Left kidney (tissue), 2 donors: ENCODE measurements around the gene DNAJC4. TPM values are rescaled to one million over a fixed set of nuclear protein-coding genes. Genes with fewer than 3 reads are reported as not detected.

ENCODE experiments used
- DNase-seq: peaks from one replicate; pipeline ENCODE4 v3.0.0-alpha.2; 2013
- polyA plus RNA-seq: library from polyadenylated mRNA; unstranded; fragments of 120-200 nt; gene quantifications from one replicate; pipeline ENCODE4 v1.2.1, GENCODE V29; 2013; ENCODE audit not compliant: insufficient read length

Gene DNAJC4
- polyA plus RNA-seq, 1 donor: 53.4 TPM

GRCh38 chr11:64207256-64208085 is 22.9 kb upstream of the DNAJC4 start:
- no peak for DNase-seq

DNA sequence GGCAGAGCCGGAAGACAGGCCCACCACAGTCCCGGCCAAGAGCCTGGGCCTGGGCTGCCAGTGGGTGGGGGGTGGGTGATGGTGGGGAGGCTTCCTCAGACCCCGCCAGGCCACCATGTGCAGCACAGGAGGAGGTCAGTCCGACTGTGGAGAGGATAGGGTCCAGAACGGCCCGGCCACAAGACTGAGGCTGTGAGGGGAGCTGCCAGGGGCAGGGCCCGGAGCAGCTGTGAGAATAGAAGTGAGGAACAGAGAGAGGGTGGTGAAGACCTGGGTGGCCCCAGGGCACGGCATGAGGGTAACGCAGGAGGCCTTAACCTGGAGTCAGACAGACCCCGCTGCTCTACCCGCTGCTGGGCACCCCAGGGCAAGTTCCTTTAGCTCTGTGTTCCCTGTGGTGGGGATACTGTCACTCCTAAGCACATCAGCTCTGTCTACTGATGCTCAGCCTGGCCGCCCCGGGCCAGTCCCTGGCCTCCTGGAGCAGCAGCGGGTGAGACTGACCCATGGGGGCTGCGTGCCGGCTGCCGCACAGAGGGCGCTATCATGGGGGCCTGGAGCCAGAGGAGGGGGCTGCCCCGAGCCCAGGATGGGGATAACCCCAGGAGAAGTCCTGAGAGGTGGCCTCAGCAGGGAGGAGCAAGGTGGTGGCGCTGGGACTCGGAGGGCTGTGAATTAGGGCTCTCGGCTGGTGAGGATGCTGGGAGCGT is 22.1 kb upstream of the DNAJC4 start:
- no peak for DNase-seq

DNA sequence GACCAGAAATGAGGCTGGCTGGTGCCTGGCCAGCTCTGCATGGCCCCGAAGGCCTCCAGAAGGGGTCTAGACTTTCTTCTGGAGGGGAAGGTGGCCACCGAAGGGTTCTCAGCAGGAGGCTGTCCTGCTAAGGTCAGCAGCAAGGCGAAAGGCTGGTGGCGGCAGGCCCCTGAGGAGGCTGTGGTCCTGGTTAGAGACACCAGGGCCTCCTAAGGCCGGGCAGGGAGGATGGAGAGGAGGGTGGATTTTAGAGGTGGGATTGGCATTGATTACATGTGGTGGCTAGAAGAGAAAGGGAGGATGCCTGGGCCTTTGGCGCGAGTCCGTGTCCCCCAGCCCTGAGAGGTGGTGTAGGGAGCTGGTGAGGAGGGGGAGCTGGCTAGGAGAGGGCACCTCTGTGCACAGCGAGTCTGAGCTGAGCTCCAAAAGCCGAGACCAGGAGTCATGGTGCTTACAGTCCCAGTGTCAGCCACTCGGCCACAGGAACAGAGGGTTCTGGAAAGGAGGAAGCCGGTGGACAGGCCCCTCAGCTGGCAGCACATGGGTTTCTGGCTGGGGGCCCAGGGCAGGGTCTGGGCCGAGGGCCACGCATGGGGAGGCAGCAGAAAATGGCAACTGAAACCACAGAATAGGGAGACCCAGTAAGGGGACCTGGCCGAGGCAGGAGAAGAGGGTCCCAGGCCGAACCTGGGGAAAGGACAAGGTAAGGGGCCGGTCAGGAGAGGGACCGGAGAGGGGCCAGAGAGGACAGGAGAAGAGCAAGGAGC is 21.4 kb upstream of the DNAJC4 start:
- no peak for DNase-seq

GRCh38 chr11:64209563-64209843 is 20.8 kb upstream of the DNAJC4 start:
- no peak for DNase-seq

- no peak for DNase-seq
Measured at GRCh38 chr11:64210301-64211020, 19.9 kb upstream of the DNAJC4 start.

DNA sequence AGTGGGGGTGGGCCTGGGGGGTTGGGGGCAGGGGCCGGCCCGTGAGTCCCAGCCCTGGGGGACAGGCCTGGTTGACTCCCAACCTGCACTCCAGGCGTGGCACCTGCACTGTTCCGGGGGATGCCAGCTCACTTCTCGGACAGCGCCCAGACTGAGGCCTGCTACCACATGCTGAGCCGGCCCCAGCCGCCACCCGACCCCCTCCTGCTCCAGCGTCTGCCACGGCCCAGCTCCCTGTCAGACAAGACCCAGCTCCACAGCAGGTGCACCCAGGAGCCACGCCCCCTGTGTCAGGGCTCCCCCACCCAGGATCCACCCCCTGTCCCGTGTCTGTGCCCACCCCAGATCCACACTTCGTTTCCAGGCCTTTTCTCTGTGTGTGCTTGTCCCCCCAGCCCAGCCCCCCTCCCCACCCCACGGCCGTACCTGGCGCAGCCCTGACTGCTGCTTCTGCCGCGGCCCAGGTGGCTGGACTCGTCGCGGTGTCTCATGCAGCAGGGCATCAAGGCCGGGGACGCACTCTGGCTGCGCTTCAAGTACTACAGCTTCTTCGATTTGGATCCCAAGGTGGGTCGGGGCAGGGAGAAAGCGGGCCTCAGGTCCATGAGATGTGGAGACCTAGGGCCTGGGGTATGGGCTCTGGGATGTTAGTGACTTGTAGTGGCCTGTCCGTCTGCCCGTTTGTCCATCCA is 19.0 kb upstream of the DNAJC4 start:
- no peak for DNase-seq

DNA sequence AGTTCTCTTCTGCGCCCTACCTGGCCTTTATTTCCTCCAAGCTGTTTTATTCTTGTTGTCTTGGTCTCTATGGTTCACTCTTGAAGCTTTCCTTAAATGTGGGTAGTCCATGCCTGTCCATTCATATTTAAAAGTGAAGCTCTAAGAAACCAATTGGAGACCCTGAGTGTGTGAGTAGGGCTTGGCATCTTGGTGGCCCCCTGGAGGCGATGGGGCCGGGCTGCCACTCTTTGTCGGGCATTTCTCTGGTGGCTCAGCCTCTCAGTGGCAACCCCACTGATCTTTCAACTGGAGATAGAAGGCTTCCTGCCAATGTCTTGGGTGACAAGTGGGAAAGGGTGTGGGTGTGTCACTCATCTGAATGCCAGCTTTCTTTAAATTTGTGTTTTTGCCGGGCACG is 13.5 kb upstream of the DNAJC4 start:
- DNase-seq: no peak

- DNase-seq: no peak
Measured at GRCh38 chr11:64218628-64219353, 11.6 kb upstream of the DNAJC4 start.

DNA sequence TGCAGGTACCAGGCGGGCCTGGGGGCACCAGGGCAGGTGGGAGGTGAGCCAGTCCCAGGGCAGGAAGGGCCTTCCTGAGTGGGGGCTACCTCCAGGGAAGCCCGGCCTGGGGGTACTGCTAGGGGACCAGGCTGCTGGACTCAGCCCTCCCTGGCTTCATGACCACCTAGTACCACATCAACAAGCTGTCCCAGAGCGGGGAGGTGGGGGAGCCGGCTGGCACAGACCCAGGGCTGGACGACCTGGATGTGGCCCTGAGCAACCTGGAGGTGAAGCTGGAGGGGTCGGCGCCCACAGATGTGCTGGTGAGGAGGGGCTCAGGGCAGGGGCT is 11.0 kb upstream of the DNAJC4 start:
- no peak for DNase-seq

DNA sequence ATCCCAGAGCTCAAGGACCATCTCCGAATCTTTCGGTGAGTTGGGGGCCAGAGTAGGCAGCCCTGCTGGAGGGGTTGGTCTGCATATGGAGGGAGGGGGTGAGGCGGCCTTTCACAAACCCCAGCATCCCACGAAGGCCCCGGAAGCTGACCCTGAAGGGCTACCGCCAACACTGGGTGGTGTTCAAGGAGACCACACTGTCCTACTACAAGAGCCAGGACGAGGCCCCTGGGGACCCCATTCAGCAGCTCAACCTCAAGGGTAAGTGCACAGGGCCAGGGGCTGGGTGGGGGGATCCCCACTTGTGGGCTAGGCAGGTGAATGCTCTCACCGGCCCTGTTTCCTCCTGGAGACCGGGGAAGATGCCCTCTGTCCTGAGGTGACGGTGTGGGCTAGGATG is 10.6 kb upstream of the DNAJC4 start:
- no peak for DNase-seq

GRCh38 chr11:64220271-64220670 is 10.1 kb upstream of the DNAJC4 start:
- DNase-seq: no peak

DNA sequence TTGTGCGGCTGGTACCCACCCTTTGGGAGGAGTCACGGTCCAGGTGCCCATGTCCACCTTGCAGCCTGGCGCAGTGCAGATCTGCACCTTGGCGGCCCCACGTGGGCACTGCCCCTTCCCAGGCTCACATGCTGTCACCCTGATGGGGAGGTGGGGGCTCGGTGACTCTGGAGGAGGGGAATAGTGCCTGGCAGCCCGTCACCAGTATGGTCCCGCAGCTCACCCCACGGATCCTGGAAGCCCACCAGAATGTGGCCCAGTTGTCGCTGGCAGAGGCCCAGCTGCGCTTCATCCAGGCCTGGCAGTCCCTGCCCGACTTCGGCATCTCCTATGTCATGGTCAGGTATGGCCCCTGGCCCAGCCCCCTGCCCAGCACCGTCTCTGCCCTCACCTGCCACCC is 9.6 kb upstream of the DNAJC4 start:
- no peak for DNase-seq

GRCh38 chr11:64222651-64223000 is 7.7 kb upstream of the DNAJC4 start:
- DNase-seq: no peak

- DNase-seq: no peak
Measured at GRCh38 chr11:64223001-64223651, 7.2 kb upstream of the DNAJC4 start.

DNA sequence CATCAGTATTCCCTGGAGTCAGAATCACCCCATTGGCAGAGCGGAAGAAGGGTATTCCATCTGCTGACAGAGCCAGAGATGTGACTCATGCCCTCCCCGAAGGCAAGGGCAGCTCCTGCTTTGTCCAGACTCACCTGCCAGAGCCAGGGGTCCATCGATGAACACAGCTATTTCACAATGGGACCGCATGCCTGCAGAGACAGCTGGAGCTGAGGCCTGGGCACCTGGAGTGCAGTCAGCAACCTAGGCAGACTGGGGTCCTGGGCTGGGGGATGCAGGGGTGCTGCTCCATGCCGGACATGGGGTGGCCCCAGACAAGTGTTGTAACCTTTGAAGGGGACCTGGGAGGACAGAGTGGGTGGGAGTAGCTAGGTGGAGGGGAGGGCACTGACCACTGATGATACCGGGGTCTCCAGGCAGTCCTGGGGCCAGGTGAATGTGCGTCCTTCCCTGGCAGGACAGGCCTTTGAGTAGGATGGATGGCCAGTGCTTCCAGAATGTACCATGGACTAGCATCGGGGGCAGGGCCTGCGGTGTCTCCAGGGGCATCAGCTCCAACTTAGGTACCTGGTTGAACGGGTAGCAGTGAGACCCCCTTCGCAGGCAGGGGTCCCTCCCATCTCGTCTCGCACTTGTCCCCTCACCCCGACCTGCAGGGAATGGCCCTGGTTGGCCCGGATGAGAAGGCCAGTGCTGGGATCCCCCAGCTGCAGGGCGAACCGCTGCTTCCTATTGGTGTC is 6.0 kb upstream of the DNAJC4 start:
- no peak for DNase-seq

DNA sequence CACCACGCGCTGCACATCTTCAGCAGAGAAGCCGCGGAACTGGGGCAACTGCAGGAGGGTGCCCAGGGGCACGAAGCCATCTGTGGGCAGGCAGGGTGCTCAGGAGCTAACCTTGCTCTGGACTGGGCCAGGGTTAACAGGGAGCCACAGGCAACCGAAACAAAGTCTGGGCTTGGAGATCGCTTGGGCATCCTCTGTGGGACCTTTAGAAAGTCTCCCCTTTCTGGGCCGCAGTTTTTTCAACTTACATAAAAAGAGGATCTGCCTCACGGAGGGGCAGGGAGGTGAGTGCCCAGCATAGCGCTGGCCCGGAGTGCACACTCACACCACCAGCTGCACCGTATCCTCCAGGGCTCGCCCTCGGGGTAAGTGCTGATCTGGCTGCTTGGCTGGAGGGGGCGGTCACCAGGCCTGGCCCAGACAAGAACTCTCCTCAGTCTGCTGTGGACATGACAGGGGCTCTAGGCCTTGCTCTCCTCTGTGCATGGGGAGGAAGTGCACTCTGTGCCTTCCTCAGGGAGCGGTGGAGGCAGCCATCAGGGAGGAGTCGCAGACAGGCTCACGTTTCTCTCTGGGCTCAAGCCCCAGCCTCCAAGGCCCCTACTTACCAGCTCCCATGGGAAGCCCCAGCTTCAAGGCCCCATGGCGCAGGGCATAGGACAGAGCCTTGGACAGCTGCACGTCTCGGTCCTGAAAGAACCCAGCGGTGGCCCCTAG is 5.3 kb upstream of the DNAJC4 start:
- DNase-seq: no peak

DNA sequence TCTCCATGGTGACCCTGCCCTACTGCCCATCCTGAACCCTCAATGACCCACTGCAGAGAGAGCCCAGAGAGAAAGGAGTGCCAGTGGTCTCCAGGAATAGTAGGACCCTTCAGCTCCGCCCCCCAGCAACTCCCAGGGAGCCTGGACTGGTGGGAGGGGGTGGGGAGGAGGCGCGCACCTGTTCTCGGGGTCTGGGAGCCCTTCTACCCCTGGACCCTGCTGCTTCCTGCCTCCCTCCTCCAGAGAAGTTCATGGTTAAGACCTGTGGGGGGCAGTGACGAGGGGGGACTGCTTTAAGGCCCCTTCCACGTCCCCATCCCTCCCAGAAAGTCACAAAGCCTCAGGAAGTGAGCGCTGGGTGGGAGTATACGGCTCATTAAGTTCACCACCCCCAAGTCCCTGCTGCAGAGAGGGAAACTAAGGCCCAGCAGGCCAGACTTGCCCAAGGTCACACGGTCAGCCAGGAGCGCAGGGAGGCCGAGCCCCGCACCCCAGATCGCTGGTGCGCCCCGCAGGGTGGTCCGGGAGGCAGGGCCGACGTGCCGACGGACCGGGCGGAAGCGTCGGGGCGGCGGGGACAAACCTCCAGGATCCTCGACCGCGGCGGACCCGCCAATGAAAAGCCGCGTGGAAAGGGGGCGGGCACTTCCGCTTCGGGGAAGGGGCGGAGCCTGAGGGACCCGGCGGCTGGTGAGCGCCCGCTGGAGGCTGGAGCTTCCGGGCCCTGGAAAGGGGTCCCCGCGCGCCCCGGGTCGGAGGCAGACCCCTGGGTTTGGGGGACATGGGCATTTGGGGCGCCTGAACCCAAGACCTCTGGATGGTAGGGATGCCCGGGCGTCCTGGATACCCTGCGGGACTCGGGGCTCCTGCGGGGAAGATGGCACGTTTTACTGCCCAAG is 4.5 kb upstream of the DNAJC4 start, which contains the start of the genes NUDT22 and TRPT1:
NUDT22 (plus strand) TSS at position 667 of the 899 bp plus-strand sequence. CDS start 379 bp downstream, outside the sequence.
TRPT1 (minus strand) TSS at position 579 of the 899 bp plus-strand sequence; CDS start at position 253, 326 bp downstream.
- peak; percentile 85 for DNase-seq

- no peak for DNase-seq
Measured at GRCh38 chr11:64226507-64227051, 3.8 kb upstream of the DNAJC4 start.
